D721Med (cell line): ENCODE measurements around the gene FAM149A.
A peak's percentile ranks its signal among the peaks of the same experiment; 100 is the strongest.

Source experiments
- DNase-seq: peaks from one replicate; pipeline ENCODE4 v3.0.0; 2011; ENCODE audit warnings: low spot score; ENCODE audit not compliant: insufficient read length
- FAIRE-seq: peaks from 2 replicates; lab custom pipeline; 2011; peaks lifted over from hg19 to GRCh38; lab: Jason Lieb, UNC
- CTCF ChIP-seq: IDR thresholded peaks from 2 replicates; pipeline ENCODE4 v1.5.1; 2012; ENCODE audit warnings: mild to moderate bottlenecking, control low read depth; ENCODE audit not compliant: insufficient read depth; ENCODE audit errors: missing control alignments

FAM149A gene

DNA sequence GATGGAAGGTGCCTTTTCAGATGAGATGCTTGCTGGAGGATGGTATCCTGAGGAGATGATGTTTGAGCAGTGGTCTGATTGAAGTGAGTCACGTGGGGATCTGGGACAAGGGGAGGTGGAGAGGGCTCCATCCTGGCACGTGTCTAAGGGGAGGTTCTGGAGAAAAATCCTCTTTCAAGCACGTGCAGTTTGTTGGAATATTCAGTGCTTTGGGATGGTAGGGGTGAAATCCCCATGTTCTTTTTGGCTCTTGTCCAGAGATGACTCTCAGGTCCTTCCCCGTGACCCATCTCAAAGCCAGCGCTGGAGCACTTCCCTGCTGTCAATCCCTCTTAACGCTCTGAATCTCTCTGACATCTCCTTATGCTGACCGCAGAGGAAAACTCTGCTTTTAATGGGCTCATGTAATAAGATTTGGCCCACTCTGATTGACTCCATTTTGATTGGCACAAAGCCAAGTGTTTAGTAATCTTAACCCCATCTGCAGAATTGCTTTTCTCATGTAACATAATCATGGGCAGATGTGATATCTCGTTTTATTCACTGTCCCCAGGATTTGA lies 112.0 kb downstream of the FAM149A start:
- FAIRE-seq (peak; percentile 44), DNase-seq (no peak)
- no peak for TF ChIP-seq CTCF

- no peak for DNase-seq
- no peak for TF ChIP-seq CTCF
- FAIRE-seq, result no peak
Observed at GRCh38 chr4:186217733-186218293, 113.3 kb downstream of the FAM149A start.

- DNase-seq, result no peak
- no peak for FAIRE-seq
- no peak for TF ChIP-seq CTCF
Observed at GRCh38 chr4:186221624-186222023, 117.1 kb downstream of the FAM149A start.
